Heart left ventricle (tissue), 13 donors: Measurements from ENCODE around the gene USP9X.

Source experiments
- CTCF ChIP-seq, 12 donors: fragments of 200-600 bp; sonication (generic) in 4 of 12; IDR thresholded peaks; one replicate each; pipeline versions ENCODE4 v1.5.0 to v1.8.0; 2018 to 2022; ENCODE audit warnings: antibody characterized with exemption in 12 of 12, mild to moderate bottlenecking in 5 of 12
- POLR2A ChIP-seq, 2 donors: fragments of 450-650 bp; IDR thresholded peaks; one replicate each; pipeline ENCODE4 v1.6.1; 2017; ENCODE audit warnings: antibody characterized with exemption in 2 of 2, mild to moderate bottlenecking in 2 of 2, moderate library complexity in 2 of 2
- donor health status: ischemic (EF 13 %, LVEDD 7.1; RV severe dilation, severe dysfunction).
- donor health status: DM: no; HTN: yes; CAD: no.
- donor health status: DM: no; HTN: no; CAD: no.
- donor health status: ischemic (EF 25% LVEDD 6.9; RV normal size, moderate dysfunction).
- donor health status: ischemic (EF 25% LVEDD 5.7; RV mildly dilated, moderate dysfunction).
- donor health status: ischemic (EF 35%, LVEDD 5.7; RV mildly dilated, moderate dysfunction).
- donor health status: nonischemic (EF 11% LVEDD 7.7; RV severe dilation, severe dysfunction).
- donor health status: DM: yes; HTN: yes; CAD: no.
- donor health status: PGD.
- donor health status: ischemic (EF 29% LVEDD 5.4; RV normal size, mild dysfunction).
- donor health status: nonischemic (EF 23%, LVEDD 6.1; RV moderate dilation, normal function).

DNA sequence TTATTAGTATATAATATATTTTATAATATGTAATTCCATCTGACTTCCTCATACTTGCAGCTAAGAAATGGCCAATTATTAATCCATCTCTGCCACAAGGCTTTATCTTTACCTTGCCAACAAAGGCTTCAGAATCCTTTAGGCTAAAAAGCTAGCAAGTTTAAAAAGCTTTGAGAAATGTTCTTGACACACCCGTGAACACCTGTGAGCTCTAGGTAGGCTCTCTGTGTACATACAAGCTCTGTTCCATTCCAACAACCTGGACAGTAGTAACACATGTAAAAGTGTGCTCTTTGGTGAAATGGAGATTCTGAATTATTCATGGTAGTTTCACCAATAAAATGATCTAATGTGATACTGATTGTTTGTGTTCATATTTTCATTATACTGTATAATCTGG is 49.7 kb upstream of the USP9X start:
- no peak for TF ChIP-seq CTCF (IDR thresholded peaks at IDR 0.05)
- TF ChIP-seq POLR2A (IDR thresholded peaks at IDR 0.05) = no peak
